ENCODE results near the gene KLF11.
"Not testable (repeated sequence)": the region's sequence is repeated elsewhere in the genome, so short reads cannot be mapped to it uniquely, and the experiment has no call there.

The KLF11 gene

GRCh38 chr2:10028988-10029874 is 14.1 kb upstream of the KLF11 start:
- Histone ChIP-seq H3K36me3 (ENCODE audit: insufficient read depth, low read length) (no peaks in the 10 kb centered on the region), H3K9ac (ENCODE audit: low read depth, low read length) (no peak overlapping the region), H3K27me3 (ENCODE audit: insufficient read depth, low read length) (no peaks in the 10 kb centered on the region), H3K4me1 (ENCODE audit: insufficient read depth, low read length) (peaks cover 19% of the 10 kb centered on the region), H3K27ac (ENCODE audit: low read depth, low read length) (no peak overlapping the region), H3K9me3 (ENCODE audit: insufficient read depth, low read depth, low read length) (no peaks in the 10 kb centered on the region), H3K4me3 (ENCODE audit: low read length) (no peak overlapping the region)
- 20% methylated on average over 26 of the region's 26 CpGs for WGBS

GRCh38 chr2:10029875-10030223 is 13.5 kb upstream of the KLF11 start:
- Histone ChIP-seq H3K27me3 (ENCODE audit: insufficient read depth, low read length) (no peaks in the 10 kb centered on the region), H3K9ac (ENCODE audit: low read depth, low read length) (no peak overlapping the region), H3K36me3 (ENCODE audit: insufficient read depth, low read length) (no peaks in the 10 kb centered on the region), H3K4me1 (ENCODE audit: insufficient read depth, low read length) (peaks cover 19% of the 10 kb centered on the region), H3K27ac (ENCODE audit: low read depth, low read length) (no peak overlapping the region), H3K9me3 (ENCODE audit: insufficient read depth, low read depth, low read length) (no peaks in the 10 kb centered on the region), H3K4me3 (ENCODE audit: low read length) (no peak overlapping the region)
- 76% methylated on average over 5 of the region's 7 CpGs for WGBS

GRCh38 chr2:10030311-10030736 is 13.0 kb upstream of the KLF11 start:
- 70% methylated on average over 9 of the region's 9 CpGs for WGBS
- Histone ChIP-seq H3K27me3 (ENCODE audit: insufficient read depth, low read length) (no peaks in the 10 kb centered on the region), H3K4me3 (ENCODE audit: low read length) (no peak overlapping the region), H3K27ac (ENCODE audit: low read depth, low read length) (no peak overlapping the region), H3K9ac (ENCODE audit: low read depth, low read length) (no peak overlapping the region), H3K36me3 (ENCODE audit: insufficient read depth, low read length) (no peaks in the 10 kb centered on the region), H3K4me1 (ENCODE audit: insufficient read depth, low read length) (peaks cover 19% of the 10 kb centered on the region), H3K9me3 (ENCODE audit: insufficient read depth, low read depth, low read length) (no peaks in the 10 kb centered on the region)

GRCh38 chr2:10030798-10031197 is 12.6 kb upstream of the KLF11 start:
- H3K9ac ChIP-seq (ENCODE audit: low read depth, low read length); H3K27me3 ChIP-seq (ENCODE audit: insufficient read depth, low read length); H3K36me3 ChIP-seq (ENCODE audit: insufficient read depth, low read length); H3K9me3 ChIP-seq (ENCODE audit: insufficient read depth, low read depth, low read length); H3K4me3 ChIP-seq (ENCODE audit: low read length); H3K27ac ChIP-seq (ENCODE audit: low read depth, low read length): not testable (repeated sequence)
- H3K4me1 ChIP-seq (ENCODE audit: insufficient read depth, low read length) = peaks cover 19% of the 10 kb centered on the region
- 95% methylated on average over 8 of the region's 8 CpGs for WGBS

- peaks cover 19% of the 10 kb centered on the region for H3K4me1 ChIP-seq (ENCODE audit: insufficient read depth, low read length)
- H3K27me3 ChIP-seq (ENCODE audit: insufficient read depth, low read length) = no peaks in the 10 kb centered on the region
- H3K9me3 ChIP-seq (ENCODE audit: insufficient read depth, low read depth, low read length) = no peaks in the 10 kb centered on the region
- no peaks in the 10 kb centered on the region for H3K36me3 ChIP-seq (ENCODE audit: insufficient read depth, low read length)
- WGBS = 92% methylated on average over 20 of the region's 20 CpGs
- H3K27ac ChIP-seq (ENCODE audit: low read depth, low read length) = no peak overlapping the region
- H3K4me3 ChIP-seq (ENCODE audit: low read length) = no peak overlapping the region
- no peak overlapping the region for H3K9ac ChIP-seq (ENCODE audit: low read depth, low read length)
Measured at GRCh38 chr2:10031886-10032745, 11.2 kb upstream of the KLF11 start.

GRCh38 chr2:10032746-10033105 is 10.6 kb upstream of the KLF11 start:
- Histone ChIP-seq H3K36me3 (ENCODE audit: insufficient read depth, low read length) (no peaks in the 10 kb centered on the region), H3K27me3 (ENCODE audit: insufficient read depth, low read length) (no peaks in the 10 kb centered on the region), H3K9ac (ENCODE audit: low read depth, low read length) (no peak overlapping the region), H3K27ac (ENCODE audit: low read depth, low read length) (no peak overlapping the region), H3K4me1 (ENCODE audit: insufficient read depth, low read length) (peaks cover 19% of the 10 kb centered on the region), H3K4me3 (ENCODE audit: low read length) (no peak overlapping the region), H3K9me3 (ENCODE audit: insufficient read depth, low read depth, low read length) (no peaks in the 10 kb centered on the region)
- WGBS = 86% methylated on average over 7 of the region's 7 CpGs

- Histone ChIP-seq H3K9me3 (ENCODE audit: insufficient read depth, low read depth, low read length) (no peaks in the 10 kb centered on the region), H3K27ac (ENCODE audit: low read depth, low read length) (no peak overlapping the region), H3K9ac (ENCODE audit: low read depth, low read length) (no peak overlapping the region), H3K4me1 (ENCODE audit: insufficient read depth, low read length) (peaks cover 19% of the 10 kb centered on the region), H3K27me3 (ENCODE audit: insufficient read depth, low read length) (no peaks in the 10 kb centered on the region), H3K4me3 (ENCODE audit: low read length) (no peak overlapping the region), H3K36me3 (ENCODE audit: insufficient read depth, low read length) (no peaks in the 10 kb centered on the region)
- 89% methylated on average over 14 of the region's 14 CpGs for WGBS
Measured at GRCh38 chr2:10033251-10034006, 9.9 kb upstream of the KLF11 start.

GRCh38 chr2:10034333-10035052 is 8.9 kb upstream of the KLF11 start:
- H3K4me3 ChIP-seq (ENCODE audit: low read length) = no peak overlapping the region
- no peaks in the 10 kb centered on the region for H3K27me3 ChIP-seq (ENCODE audit: insufficient read depth, low read length)
- no peaks in the 10 kb centered on the region for H3K9me3 ChIP-seq (ENCODE audit: insufficient read depth, low read depth, low read length)
- WGBS = 90% methylated on average over 10 of the region's 12 CpGs
- no peak overlapping the region for H3K9ac ChIP-seq (ENCODE audit: low read depth, low read length)
- no peak overlapping the region for H3K27ac ChIP-seq (ENCODE audit: low read depth, low read length)
- H3K4me1 ChIP-seq (ENCODE audit: insufficient read depth, low read length) = peaks cover 10% of the 10 kb centered on the region
- no peaks in the 10 kb centered on the region for H3K36me3 ChIP-seq (ENCODE audit: insufficient read depth, low read length)

GRCh38 chr2:10035053-10035422 is 8.3 kb upstream of the KLF11 start:
- H3K4me3 ChIP-seq (ENCODE audit: low read length) = no peak overlapping the region
- peaks cover 5% of the 10 kb centered on the region; the same call in 1 of the 2 replicates for H3K4me1 ChIP-seq (ENCODE audit: insufficient read depth, low read length)
- 88% methylated on average over 3 of the region's 3 CpGs for WGBS
- no peak overlapping the region for H3K27ac ChIP-seq (ENCODE audit: low read depth, low read length)
- H3K9ac ChIP-seq (ENCODE audit: low read depth, low read length) = no peak overlapping the region
- no peaks in the 10 kb centered on the region for H3K27me3 ChIP-seq (ENCODE audit: insufficient read depth, low read length)
- H3K9me3 ChIP-seq (ENCODE audit: insufficient read depth, low read depth, low read length) = no peaks in the 10 kb centered on the region
- H3K36me3 ChIP-seq (ENCODE audit: insufficient read depth, low read length) = no peaks in the 10 kb centered on the region

- no peak overlapping the region for H3K9ac ChIP-seq (ENCODE audit: low read depth, low read length)
- H3K9me3 ChIP-seq (ENCODE audit: insufficient read depth, low read depth, low read length) = no peaks in the 10 kb centered on the region
- 89% methylated on average over 5 of the region's 5 CpGs for WGBS
- H3K4me3 ChIP-seq (ENCODE audit: low read length) = no peak overlapping the region
- no peak overlapping the region for H3K27ac ChIP-seq (ENCODE audit: low read depth, low read length)
- H3K27me3 ChIP-seq (ENCODE audit: insufficient read depth, low read length) = no peaks in the 10 kb centered on the region
- no peaks in the 10 kb centered on the region for H3K36me3 ChIP-seq (ENCODE audit: insufficient read depth, low read length)
- H3K4me1 ChIP-seq (ENCODE audit: insufficient read depth, low read length) = no peaks in the 10 kb centered on the region
Measured at GRCh38 chr2:10035633-10036032, 7.7 kb upstream of the KLF11 start.
